Ishikawa (cell line): ENCODE data around the gene GOLGA1.

Experiments used
- CEBPB ChIP-seq: IDR thresholded peaks from 2 replicates; pipeline ENCODE4 v1.6.1; 2012
- CREB1 ChIP-seq: IDR thresholded peaks from 2 replicates; pipeline ENCODE4 v1.6.1; 2012; ENCODE audit warnings: low read depth
- EGR1 ChIP-seq: IDR thresholded peaks from 2 replicates; pipeline ENCODE4 v1.6.1; 2012
- EP300 ChIP-seq: IDR thresholded peaks from 2 replicates; pipeline ENCODE4 v1.6.1; 2012; ENCODE audit warnings: borderline replicate concordance
- FOXM1 ChIP-seq: IDR thresholded peaks from 2 replicates; pipeline ENCODE4 v1.6.1; 2012; ENCODE audit warnings: low read depth, borderline replicate concordance
- RAD21 ChIP-seq: IDR thresholded peaks from 2 replicates; pipeline ENCODE4 v1.6.1; 2012; ENCODE audit warnings: low read depth
- TAF1 ChIP-seq: IDR thresholded peaks from 2 replicates; pipeline ENCODE4 v1.6.1; 2012; ENCODE audit warnings: low read depth, mild to moderate bottlenecking
- TCF12 ChIP-seq: IDR thresholded peaks from 2 replicates; pipeline ENCODE4 v1.6.1; 2012; ENCODE audit warnings: low read depth
- TEAD4 ChIP-seq: IDR thresholded peaks from 2 replicates; pipeline ENCODE4 v1.6.1; 2012
- YY1 ChIP-seq: IDR thresholded peaks from 2 replicates; pipeline ENCODE4 v1.6.1; 2012; ENCODE audit warnings: low read depth
- ZBTB7A ChIP-seq: IDR thresholded peaks from 2 replicates; pipeline ENCODE4 v1.6.1; 2012; ENCODE audit warnings: low read depth
- TF ChIP-seq, protein P1 (sequence below): IDR thresholded peaks from 2 replicates; pipeline ENCODE4 v1.6.1; 2012; ENCODE audit warnings: low read depth, mild to moderate bottlenecking
- TF ChIP-seq, protein P2 (sequence below): IDR thresholded peaks from 2 replicates; pipeline ENCODE4 v1.6.1; 2012
- TF ChIP-seq, protein P3 (sequence below): IDR thresholded peaks from 2 replicates; pipeline ENCODE4 v1.6.1; 2012

DNA sequence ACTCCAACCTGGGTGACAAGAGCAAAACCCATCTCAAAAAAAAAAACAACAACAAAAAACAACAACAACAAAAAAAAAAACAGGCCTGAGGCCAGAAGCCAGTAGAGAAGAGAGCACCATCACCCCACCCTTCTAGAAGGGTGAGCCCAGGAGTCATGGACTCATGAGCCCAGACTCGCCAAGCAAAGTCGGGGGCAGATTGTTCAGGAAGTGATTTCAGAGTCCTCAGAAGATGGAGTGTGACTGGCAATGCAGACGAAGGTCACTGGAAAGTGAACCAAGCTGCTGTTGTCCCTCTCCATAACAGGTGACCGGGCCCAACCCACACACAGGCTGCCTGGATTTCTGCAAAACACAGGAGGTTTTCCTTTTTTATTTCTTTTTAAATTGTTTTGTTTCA is 96.6 kb downstream of the GOLGA1 start:
- TF ChIP-seq, protein P1, sequence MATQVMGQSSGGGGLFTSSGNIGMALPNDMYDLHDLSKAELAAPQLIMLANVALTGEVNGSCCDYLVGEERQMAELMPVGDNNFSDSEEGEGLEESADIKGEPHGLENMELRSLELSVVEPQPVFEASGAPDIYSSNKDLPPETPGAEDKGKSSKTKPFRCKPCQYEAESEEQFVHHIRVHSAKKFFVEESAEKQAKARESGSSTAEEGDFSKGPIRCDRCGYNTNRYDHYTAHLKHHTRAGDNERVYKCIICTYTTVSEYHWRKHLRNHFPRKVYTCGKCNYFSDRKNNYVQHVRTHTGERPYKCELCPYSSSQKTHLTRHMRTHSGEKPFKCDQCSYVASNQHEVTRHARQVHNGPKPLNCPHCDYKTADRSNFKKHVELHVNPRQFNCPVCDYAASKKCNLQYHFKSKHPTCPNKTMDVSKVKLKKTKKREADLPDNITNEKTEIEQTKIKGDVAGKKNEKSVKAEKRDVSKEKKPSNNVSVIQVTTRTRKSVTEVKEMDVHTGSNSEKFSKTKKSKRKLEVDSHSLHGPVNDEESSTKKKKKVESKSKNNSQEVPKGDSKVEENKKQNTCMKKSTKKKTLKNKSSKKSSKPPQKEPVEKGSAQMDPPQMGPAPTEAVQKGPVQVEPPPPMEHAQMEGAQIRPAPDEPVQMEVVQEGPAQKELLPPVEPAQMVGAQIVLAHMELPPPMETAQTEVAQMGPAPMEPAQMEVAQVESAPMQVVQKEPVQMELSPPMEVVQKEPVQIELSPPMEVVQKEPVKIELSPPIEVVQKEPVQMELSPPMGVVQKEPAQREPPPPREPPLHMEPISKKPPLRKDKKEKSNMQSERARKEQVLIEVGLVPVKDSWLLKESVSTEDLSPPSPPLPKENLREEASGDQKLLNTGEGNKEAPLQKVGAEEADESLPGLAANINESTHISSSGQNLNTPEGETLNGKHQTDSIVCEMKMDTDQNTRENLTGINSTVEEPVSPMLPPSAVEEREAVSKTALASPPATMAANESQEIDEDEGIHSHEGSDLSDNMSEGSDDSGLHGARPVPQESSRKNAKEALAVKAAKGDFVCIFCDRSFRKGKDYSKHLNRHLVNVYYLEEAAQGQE: no peak
- TF ChIP-seq EP300: no peak
- TF ChIP-seq TAF1: no peak
- TF ChIP-seq RAD21: no peak
- TF ChIP-seq, protein P2, sequence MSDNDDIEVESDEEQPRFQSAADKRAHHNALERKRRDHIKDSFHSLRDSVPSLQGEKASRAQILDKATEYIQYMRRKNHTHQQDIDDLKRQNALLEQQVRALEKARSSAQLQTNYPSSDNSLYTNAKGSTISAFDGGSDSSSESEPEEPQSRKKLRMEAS: no peak
- TF ChIP-seq YY1: no peak
- TF ChIP-seq, protein P3, sequence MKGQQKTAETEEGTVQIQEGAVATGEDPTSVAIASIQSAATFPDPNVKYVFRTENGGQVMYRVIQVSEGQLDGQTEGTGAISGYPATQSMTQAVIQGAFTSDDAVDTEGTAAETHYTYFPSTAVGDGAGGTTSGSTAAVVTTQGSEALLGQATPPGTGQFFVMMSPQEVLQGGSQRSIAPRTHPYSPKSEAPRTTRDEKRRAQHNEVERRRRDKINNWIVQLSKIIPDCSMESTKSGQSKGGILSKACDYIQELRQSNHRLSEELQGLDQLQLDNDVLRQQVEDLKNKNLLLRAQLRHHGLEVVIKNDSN: no peak
- TF ChIP-seq CEBPB: no peak
- no peak for TF ChIP-seq TCF12
- no peak for TF ChIP-seq CREB1
- no peak for TF ChIP-seq FOXM1
- TF ChIP-seq ZBTB7A: no peak
- TF ChIP-seq TEAD4: no peak
- TF ChIP-seq EGR1: no peak
